Measurements from ENCODE around the gene ERF. TPM values are rescaled to one million over a fixed set of nuclear protein-coding genes. Genes with fewer than 3 reads are reported as not detected.

ERF gene
- total and polyA plus RNA-seq, 2 donors (not counting 1 experiment from before 2014, with no cell fraction given): 48.6 to 51.5 TPM

DNA sequence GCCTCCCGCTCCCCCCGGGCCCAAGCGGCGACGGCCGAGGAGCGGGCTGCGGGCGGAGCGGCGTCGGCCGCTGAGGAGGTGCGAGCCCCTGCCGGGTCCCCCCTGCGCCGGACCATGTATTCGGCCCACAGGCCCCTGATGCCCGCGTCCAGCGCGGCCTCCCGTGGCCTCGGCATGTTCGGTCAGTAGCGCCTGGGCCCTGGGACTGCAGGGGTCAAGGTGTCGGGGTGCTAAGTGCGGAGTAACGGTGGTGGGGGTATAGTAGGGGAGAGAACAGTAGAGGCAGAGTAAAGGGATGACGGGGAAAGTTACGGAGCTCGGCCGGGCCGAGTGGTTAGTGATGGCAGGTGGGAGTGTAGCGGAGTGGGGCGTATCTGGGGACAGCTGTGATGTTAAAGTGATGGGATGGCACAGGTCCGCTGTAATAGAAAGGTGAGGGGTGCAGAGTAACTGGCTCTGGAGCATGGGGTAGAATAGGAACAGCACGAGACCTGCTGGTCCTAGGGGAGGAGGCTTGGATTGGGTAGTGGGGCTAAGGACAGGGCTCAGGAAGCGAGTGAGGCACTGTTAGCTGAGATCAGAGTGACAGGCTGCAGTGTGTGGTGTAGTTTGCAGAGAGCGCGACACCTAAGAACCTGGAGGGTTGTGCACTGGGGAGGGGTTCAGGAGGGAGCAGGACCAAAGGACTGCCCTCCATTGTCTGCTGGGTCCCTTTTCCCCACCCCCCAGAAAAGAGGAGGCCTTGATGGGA lies 29.8 kb upstream of the ERF start:
- Histone ChIP-seq H3K27me3 (replicated peaks in 1 of 4; ENCODE audit: control extremely low read depth in 1 of 4, control insufficient read depth in 3 of 4, insufficient read depth in 4 of 4, low read length in 3 of 4) (no peaks in the 10 kb centered on the region), H3K4me2 (replicated peaks; ENCODE audit: low read depth, low read length, poor library complexity, severe bottlenecking) (peak overlapping the region; percentile 100), H3K9ac (ENCODE audit: low read length) (peak overlapping the region; percentile 74), H4K20me1 (ENCODE audit: control insufficient read depth, insufficient read depth, low read length, poor library complexity, severe bottlenecking) (peaks cover 32% of the 10 kb centered on the region), H3K79me2 (ENCODE audit: control insufficient read depth, insufficient read depth, low read length) (peaks cover 18% of the 10 kb centered on the region), H3K4me3 (ENCODE audit: control extremely low read depth in 1 of 5, extremely low read depth in 1 of 5, insufficient read depth in 1 of 5, low read depth in 2 of 5, low read length in 4 of 5) (peak overlapping the region; percentile 49 to 72 (median 67)), H3K36me3 (replicated peaks in 1 of 2; ENCODE audit: control extremely low read depth in 1 of 2, control insufficient read depth in 1 of 2, extremely low read depth in 1 of 2, insufficient read depth in 2 of 2, low read length in 1 of 2) (peaks cover 0 to 30% of the 10 kb centered on the region in 2 experiments), H3K27ac (ENCODE audit: low read length in 2 of 2) (peak overlapping the region; percentile 32 to 59), H2AFZ (ENCODE audit: insufficient read depth, low read depth, low read length, poor library complexity, severe bottlenecking) (no peak overlapping the region), H3K4me1 (ENCODE audit: control insufficient read depth in 2 of 2, insufficient read depth in 2 of 2, low read length in 2 of 2) (peaks cover 42 to 52% of the 10 kb centered on the region in 2 donors), H3K9me3 (ENCODE audit: control extremely low read depth in 1 of 3, control insufficient read depth in 2 of 3, insufficient read depth in 1 of 3, low read length in 2 of 3) (no peaks in the 10 kb centered on the region)
- TF ChIP-seq EZH2 (IDR thresholded peaks at IDR 0.05; ENCODE audit: borderline replicate concordance, insufficient read depth, low read depth, low read length, poor library complexity, severe bottlenecking): no peak
- TF ChIP-seq, protein P1, sequence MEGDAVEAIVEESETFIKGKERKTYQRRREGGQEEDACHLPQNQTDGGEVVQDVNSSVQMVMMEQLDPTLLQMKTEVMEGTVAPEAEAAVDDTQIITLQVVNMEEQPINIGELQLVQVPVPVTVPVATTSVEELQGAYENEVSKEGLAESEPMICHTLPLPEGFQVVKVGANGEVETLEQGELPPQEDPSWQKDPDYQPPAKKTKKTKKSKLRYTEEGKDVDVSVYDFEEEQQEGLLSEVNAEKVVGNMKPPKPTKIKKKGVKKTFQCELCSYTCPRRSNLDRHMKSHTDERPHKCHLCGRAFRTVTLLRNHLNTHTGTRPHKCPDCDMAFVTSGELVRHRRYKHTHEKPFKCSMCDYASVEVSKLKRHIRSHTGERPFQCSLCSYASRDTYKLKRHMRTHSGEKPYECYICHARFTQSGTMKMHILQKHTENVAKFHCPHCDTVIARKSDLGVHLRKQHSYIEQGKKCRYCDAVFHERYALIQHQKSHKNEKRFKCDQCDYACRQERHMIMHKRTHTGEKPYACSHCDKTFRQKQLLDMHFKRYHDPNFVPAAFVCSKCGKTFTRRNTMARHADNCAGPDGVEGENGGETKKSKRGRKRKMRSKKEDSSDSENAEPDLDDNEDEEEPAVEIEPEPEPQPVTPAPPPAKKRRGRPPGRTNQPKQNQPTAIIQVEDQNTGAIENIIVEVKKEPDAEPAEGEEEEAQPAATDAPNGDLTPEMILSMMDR (IDR thresholded peaks at IDR 0.05): no peak
- no peak for ATAC-seq (ENCODE audit: low read depth)
- Mint-ChIP-seq H3K9me3 (ENCODE audit: insufficient read depth) (no peaks in the 10 kb centered on the region), H3K4me3 (peak overlapping the region; percentile 92), H3K27me3 (no peaks in the 10 kb centered on the region), H3K27ac (peak overlapping the region; percentile 93), H3K4me1 (peaks cover 24% of the 10 kb centered on the region)
- intact Hi-C loops (cut with micrococcal nuclease): loop anchor here (1.0 to 5.0 kb wide), 2 partner anchors 41 to 82 kb away; partner anchors contain the start of gene MEGF8
- under 1% methylated on average over 38 of the region's 41 CpGs for WGBS (ENCODE audit: insufficient coverage)
- ChIA-PET CTCF (interaction anchor here (0.6 to 1.5 kb wide), 8 partner anchors 10 to 176 kb away, joined by 3 to 5 read pairs (median 4); partner anchors contain the start of genes GSK3A, PAFAH1B3 and PRR19), POLR2A (interaction anchor here (0.6 to 3.8 kb wide), 6 partner anchors 14 to 208 kb away, joined by 3 to 12 read pairs (median 4); partner anchors contain the start of genes PAFAH1B3 and PRR19)
- DNase-seq: peak; percentile 68

Data from B cell (primary cell).